Naive B cell (primary cell): ENCODE measurements around the gene UNC13D. TPM values are rescaled to one million over a fixed set of nuclear protein-coding genes. Genes with fewer than 3 reads are reported as not detected.
A peak's percentile ranks its signal among the peaks of the same experiment; 100 is the strongest.
"Not testable (repeated sequence)": the region's sequence is repeated elsewhere in the genome, so short reads cannot be mapped to it uniquely, and the experiment has no call there.

Source experiments
- ATAC-seq, 2 donors: fragments of 150-1000 bp; cut with Tn5 transposase; 2 replicates each; pipeline ENCODE4 v1.10.0; 2021; ENCODE audit warnings: low read depth in 2 of 2, mild to moderate bottlenecking in 2 of 2, moderate library complexity in 2 of 2
- DNase-seq: peaks from one replicate; pipeline ENCODE4 v3.0.0; 2022
- H3K27ac Mint-ChIP-seq, 6 donors: one replicate each; pipeline ENCODE4 v1.8.0; 2020 to 2022; ENCODE audit warnings: mild to moderate bottlenecking in 6 of 6, mixed read lengths in 6 of 6, moderate library complexity in 5 of 6, inconsistent platforms in 2 of 6
- H3K27me3 Mint-ChIP-seq, 3 donors: one replicate each; pipeline ENCODE4 v1.8.0; 2021 to 2022; ENCODE audit warnings: mixed read lengths in 3 of 3, mild to moderate bottlenecking in 1 of 3
- H3K36me3 Mint-ChIP-seq, 2 donors: one replicate each; pipeline ENCODE4 v1.8.0; 2020 to 2022; ENCODE audit warnings: mixed read lengths in 2 of 2, inconsistent platforms in 1 of 2, mild to moderate bottlenecking in 1 of 2
- H3K4me1 Mint-ChIP-seq, 3 donors: one replicate each; pipeline ENCODE4 v1.8.0; 2020 to 2022; ENCODE audit warnings: mixed read lengths in 3 of 3, inconsistent platforms in 1 of 3, mild to moderate bottlenecking in 1 of 3, moderate library complexity in 1 of 3
- H3K4me3 Mint-ChIP-seq, 8 donors: one replicate each; pipeline ENCODE4 v1.8.0; 2020 to 2022; ENCODE audit warnings: mild to moderate bottlenecking in 8 of 8, mixed read lengths in 8 of 8, moderate library complexity in 8 of 8, inconsistent platforms in 2 of 8
- H3K9me3 Mint-ChIP-seq, 7 donors: one replicate each; pipeline ENCODE4 v1.8.0; 2020 to 2022; ENCODE audit warnings: mixed read lengths in 7 of 7, mild to moderate bottlenecking in 5 of 7, inconsistent platforms in 2 of 7, moderate library complexity in 1 of 7
- polyA plus RNA-seq, 6 donors: library from polyadenylated mRNA; unstranded; fragments of 300-500 nt; fragmentation: Illumina TruSeq; gene quantifications; one replicate each; pipeline ENCODE4 v1.2.3, GENCODE V29; 2021; ENCODE audit warnings: low read depth in 6 of 6

UNC13D gene
- 10 to 100 TPM; 11.5 to 31.5 (median 20.5) TPM for polyA plus RNA-seq

GRCh38 chr17:75843577-75844529 lies at the start of gene UNC13D:
Gene UNC13D (minus strand): TSS chr17:75844404. CDS start chr17:75844337, 67 bp downstream.
- peaks cover 4 to 11% of the 10 kb centered on the region in 2 donors for H3K36me3 Mint-ChIP-seq
- H3K27ac Mint-ChIP-seq = peak within 1 kb of the TSS; percentile 90 to 98 (median 96)
- no peaks in the 10 kb centered on the region for H3K27me3 Mint-ChIP-seq
- peak within 1 kb of the TSS; percentile 86 to 96 (median 93) for H3K4me3 Mint-ChIP-seq
- DNase-seq (peak; percentile 60), ATAC-seq (peak; percentile 51 to 62)
- no peaks in the 10 kb centered on the region for H3K9me3 Mint-ChIP-seq
- H3K4me1 Mint-ChIP-seq = peaks cover 16 to 33% (median 27%) of the 10 kb centered on the region in 3 donors

- peak overlapping the region in 7 of 8 donors; percentile 5 to 75 (median 54) for H3K4me3 Mint-ChIP-seq
- ATAC-seq (no peak), DNase-seq (no peak)
- H3K36me3 Mint-ChIP-seq = peaks cover 0 to 6% of the 10 kb centered on the region in 2 donors
- H3K9me3 Mint-ChIP-seq = no peaks in the 10 kb centered on the region
- peak overlapping the region in 4 of 6 donors; percentile 64 to 93 (median 87) for H3K27ac Mint-ChIP-seq
- peaks cover 21 to 27% (median 26%) of the 10 kb centered on the region in 3 donors for H3K4me1 Mint-ChIP-seq
- no peaks in the 10 kb centered on the region for H3K27me3 Mint-ChIP-seq
These were observed 49.3 kb upstream of the UNC13D start for GRCh38 chr17:75893305-75894048.

GRCh38 chr17:75892556-75893224 lies 48.5 kb upstream of the UNC13D start:
- H3K4me1 Mint-ChIP-seq = peaks cover 21 to 26% (median 26%) of the 10 kb centered on the region in 3 donors
- H3K9me3 Mint-ChIP-seq = no peaks in the 10 kb centered on the region
- no peak for DNase-seq
- H3K4me3 Mint-ChIP-seq = peak overlapping the region in 1 of 8 donors; percentile 27
- peaks cover 0 to 6% of the 10 kb centered on the region in 2 donors for H3K36me3 Mint-ChIP-seq
- no peaks in the 10 kb centered on the region for H3K27me3 Mint-ChIP-seq
- ATAC-seq = no peak
- H3K27ac Mint-ChIP-seq = no peak overlapping the region

- H3K4me3 Mint-ChIP-seq = no peak overlapping the region
- DNase-seq = no peak
- no peak for ATAC-seq
- H3K27me3 Mint-ChIP-seq = no peaks in the 10 kb centered on the region
- H3K36me3 Mint-ChIP-seq = peaks cover 0 to 6% of the 10 kb centered on the region in 2 donors
- H3K27ac Mint-ChIP-seq = no peak overlapping the region
- no peaks in the 10 kb centered on the region for H3K9me3 Mint-ChIP-seq
- H3K4me1 Mint-ChIP-seq = peaks cover 21 to 26% (median 21%) of the 10 kb centered on the region in 3 donors
These were observed 47.7 kb upstream of the UNC13D start for GRCh38 chr17:75891605-75892555.

- no peak overlapping the region for H3K27ac Mint-ChIP-seq
- H3K36me3 Mint-ChIP-seq = peaks cover 0 to 6% of the 10 kb centered on the region in 2 donors
- H3K9me3 Mint-ChIP-seq = no peaks in the 10 kb centered on the region
- no peak for ATAC-seq
- peaks cover 21 to 26% (median 24%) of the 10 kb centered on the region in 3 donors for H3K4me1 Mint-ChIP-seq
- no peak overlapping the region for H3K4me3 Mint-ChIP-seq
- no peak for DNase-seq
- no peaks in the 10 kb centered on the region for H3K27me3 Mint-ChIP-seq
These were observed 46.9 kb upstream of the UNC13D start for GRCh38 chr17:75891022-75891604.

- H3K4me1 Mint-ChIP-seq = peaks cover 9 to 12% (median 10%) of the 10 kb centered on the region in 3 donors
- peak overlapping the region in 1 of 8 donors; percentile 29 for H3K4me3 Mint-ChIP-seq
- H3K36me3 Mint-ChIP-seq = peaks cover 0 to 6% of the 10 kb centered on the region in 2 donors
- peak overlapping the region in 2 of 6 donors; percentile 12 to 75 for H3K27ac Mint-ChIP-seq
- H3K9me3 Mint-ChIP-seq = no peaks in the 10 kb centered on the region
- DNase-seq (no peak), ATAC-seq (no peak)
- H3K27me3 Mint-ChIP-seq = no peaks in the 10 kb centered on the region
These were observed 45.2 kb upstream of the UNC13D start for GRCh38 chr17:75889454-75889853.

GRCh38 chr17:75888484-75888883 lies 44.3 kb upstream of the UNC13D start:
- H3K9me3 Mint-ChIP-seq = no peaks in the 10 kb centered on the region
- no peak overlapping the region for H3K4me3 Mint-ChIP-seq
- peaks cover 0 to 6% of the 10 kb centered on the region in 2 donors for H3K36me3 Mint-ChIP-seq
- DNase-seq (no peak), ATAC-seq (no peak)
- peaks cover 0 to 3% (median 2%) of the 10 kb centered on the region in 3 donors for H3K4me1 Mint-ChIP-seq
- H3K27ac Mint-ChIP-seq = no peak overlapping the region
- no peaks in the 10 kb centered on the region for H3K27me3 Mint-ChIP-seq

GRCh38 chr17:75885860-75886259 lies 41.7 kb upstream of the UNC13D start:
- H3K4me3 Mint-ChIP-seq, ATAC-seq, H3K36me3 Mint-ChIP-seq: not testable (repeated sequence)

GRCh38 chr17:75885431-75885830 lies 41.2 kb upstream of the UNC13D start:
- no peak for ATAC-seq
- DNase-seq = no peak
- peaks cover 0 to 5% (median 0%) of the 10 kb centered on the region in 3 donors for H3K27me3 Mint-ChIP-seq
- H3K27ac Mint-ChIP-seq = peak overlapping the region in 2 of 6 donors; percentile 24 to 76
- no peaks in the 10 kb centered on the region for H3K9me3 Mint-ChIP-seq
- H3K4me1 Mint-ChIP-seq = peaks cover 0 to 3% (median 2%) of the 10 kb centered on the region in 3 donors
- peaks cover 0 to 6% of the 10 kb centered on the region in 2 donors for H3K36me3 Mint-ChIP-seq
- no peak overlapping the region for H3K4me3 Mint-ChIP-seq

More at GRCh38 chr17:75885860-75886259, 41.7 kb upstream of the UNC13D start:
- not testable (repeated sequence) for DNase-seq, H3K9me3 Mint-ChIP-seq, H3K27me3 Mint-ChIP-seq, H3K4me1 Mint-ChIP-seq
- peak overlapping the region in 3 of 6 donors; percentile 9 to 72 (median 24) for H3K27ac Mint-ChIP-seq

- peaks cover 12 to 18% (median 13%) of the 10 kb centered on the region in 3 donors for H3K4me1 Mint-ChIP-seq
- ATAC-seq (no peak), DNase-seq (no peak)
- H3K9me3 Mint-ChIP-seq = no peaks in the 10 kb centered on the region
- H3K4me3 Mint-ChIP-seq = peak overlapping the region in 1 of 8 donors; percentile 9
- H3K36me3 Mint-ChIP-seq = no peaks in the 10 kb centered on the region
- H3K27ac Mint-ChIP-seq = peak overlapping the region in 1 of 6 donors; percentile 51
- peaks cover 0 to 21% (median 10%) of the 10 kb centered on the region in 3 donors for H3K27me3 Mint-ChIP-seq
These were observed 37.7 kb upstream of the UNC13D start for GRCh38 chr17:75881678-75882454.

- no peak for DNase-seq
- peak overlapping the region in 4 of 8 donors; percentile 28 to 69 (median 58) for H3K4me3 Mint-ChIP-seq
- no peaks in the 10 kb centered on the region for H3K36me3 Mint-ChIP-seq
- H3K27me3 Mint-ChIP-seq = peaks cover 0 to 32% (median 10%) of the 10 kb centered on the region in 3 donors
- H3K4me1 Mint-ChIP-seq = peaks cover 20 to 31% (median 23%) of the 10 kb centered on the region in 3 donors
- no peak for ATAC-seq
- no peaks in the 10 kb centered on the region for H3K9me3 Mint-ChIP-seq
- no peak overlapping the region for H3K27ac Mint-ChIP-seq
These were observed 36.1 kb upstream of the UNC13D start for GRCh38 chr17:75880266-75880665.
